ENCODE data around the gene TAF5L. TPM values are rescaled to one million over a fixed set of nuclear protein-coding genes. Genes with fewer than 3 reads are reported as not detected.

TAF5L gene
- total and polyA plus RNA-seq, 2 of the 4 experiments (the other 2 are of a cell fraction): 17.9 to 18.6 TPM

DNA sequence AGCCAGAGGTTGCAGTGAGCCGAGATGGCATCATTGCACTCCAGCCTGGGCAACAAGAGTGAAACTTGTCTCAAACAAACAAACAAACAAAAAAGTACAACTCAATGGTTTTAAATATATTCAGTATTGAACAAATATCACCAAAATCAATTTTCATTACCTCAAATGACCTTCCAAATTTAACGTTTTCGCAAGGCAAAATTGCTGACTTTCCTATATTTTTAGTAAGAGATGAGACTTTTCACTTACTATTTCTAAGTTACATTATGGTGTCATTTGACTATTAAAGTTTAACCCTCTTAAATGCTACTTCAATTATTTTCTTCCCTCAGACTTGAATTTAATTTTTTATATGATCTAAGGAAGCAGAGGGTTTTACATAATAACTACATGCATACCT is 44.4 kb downstream of the TAF5L start:
- Histone ChIP-seq H2BK15ac (ENCODE audit: low read depth, low read length) (no peak overlapping the region), H3K4me2 (ENCODE audit: low read depth, low read length) (no peak overlapping the region), H3K4ac (ENCODE audit: low read depth, low read length) (no peak overlapping the region), H4K8ac (ENCODE audit: low read depth in 2 of 2, low read length in 2 of 2) (no peak overlapping the region), H3K27ac (ENCODE audit: insufficient read depth, low read length) (no peak overlapping the region), H2BK120ac (ENCODE audit: low read depth, low read length) (no peak overlapping the region), H2BK5ac (ENCODE audit: low read depth, low read length, poor library complexity, severe bottlenecking) (no peak overlapping the region), H3K4me1 (ENCODE audit: control insufficient read depth, insufficient read depth, low read length) (peaks cover 2% of the 10 kb centered on the region; the same call in 1 of the 2 replicates), H2BK20ac (ENCODE audit: low read depth, low read length) (no peak overlapping the region), H3K14ac (replicated peaks; ENCODE audit: low read depth, low read length) (no peak overlapping the region), H2AK9ac (replicated peaks; ENCODE audit: low read depth, low read length, poor library complexity) (no peak overlapping the region), H4K91ac (ENCODE audit: insufficient read depth, low read depth, low read length) (no peak overlapping the region), H3K18ac (ENCODE audit: low read depth, low read length) (no peak overlapping the region), H4K20me1 (ENCODE audit: insufficient read depth, low read length) (no peaks in the 10 kb centered on the region), H3K23ac (ENCODE audit: low read depth, low read length) (no peak overlapping the region), H3K9ac (ENCODE audit: low read depth, low read length) (no peak overlapping the region), H2AK5ac (ENCODE audit: low read depth, low read length) (no peak overlapping the region), H3K9me1 (ENCODE audit: insufficient read depth, low read length) (peaks cover 7% of the 10 kb centered on the region; the same call in 1 of the 2 replicates), H2AFZ (replicated peaks; ENCODE audit: low read length, poor library complexity) (no peak overlapping the region), H4K5ac (ENCODE audit: low read depth, low read length) (no peak overlapping the region), H3K4me3 (ENCODE audit: insufficient read depth, low read depth, low read length) (no peak overlapping the region), H3K27me3 (ENCODE audit: control insufficient read depth, insufficient read depth, low read length) (no peaks in the 10 kb centered on the region), H3K9me3 (ENCODE audit: control insufficient read depth, insufficient read depth, low read length) (no peaks in the 10 kb centered on the region), H3K79me1 (ENCODE audit: low read depth in 1 of 2, low read length in 2 of 2) (no peaks in the 10 kb centered on the region), H3K56ac (ENCODE audit: extremely low read depth, insufficient read depth, low read length) (no peak overlapping the region), H3K36me3 (ENCODE audit: control insufficient read depth, insufficient read depth, low read length) (no peaks in the 10 kb centered on the region)
- CTCF ChIA-PET: interaction anchor here (1.6 kb wide), 1 partner anchor 11 kb away, joined by 3 read pairs; no protein-coding TSS in a partner anchor
- DNase-seq: no peak
- dilution Hi-C loops (cut with HindIII; ENCODE audit: low sequenced_read_pairs, unreplicated experiment) (no loop called here), intact Hi-C loops (cut with micrococcal nuclease) (no loop called here), in situ Hi-C loops (cut with MboI; ENCODE audit: low sequenced_read_pairs) (no loop called here)
- WGBS, 2 experiments (ENCODE audit: extremely low coverage in 2 of 2, insufficient read length in 1 of 2): no CpG with 5 or more reads among the region's 3 CpGs
- POLR2A ChIA-PET (ENCODE audit: unreplicated experiment): no interaction called here
- no TSS peak for BruUV-seq (replicated peaks)
- ATAC-seq (ENCODE audit: low read depth): no peak
- no peak for TF ChIP-seq RFX5 (IDR thresholded peaks at IDR 0.05; ENCODE audit: low read depth, low read length)
- TF ChIP-seq MAFK (IDR thresholded peaks at IDR 0.05; ENCODE audit: low read depth, low read length): 0 out of 2 replicates have a peak, but pooled peaks have one; percentile 36
